Measurements from ENCODE around the gene ANXA11. TPM values are rescaled to one million over a fixed set of nuclear protein-coding genes. Genes with fewer than 3 reads are reported as not detected.

Gene ANXA11
- total RNA-seq, 2 donors from 2014 or later, result 104 to 134 TPM

DNA sequence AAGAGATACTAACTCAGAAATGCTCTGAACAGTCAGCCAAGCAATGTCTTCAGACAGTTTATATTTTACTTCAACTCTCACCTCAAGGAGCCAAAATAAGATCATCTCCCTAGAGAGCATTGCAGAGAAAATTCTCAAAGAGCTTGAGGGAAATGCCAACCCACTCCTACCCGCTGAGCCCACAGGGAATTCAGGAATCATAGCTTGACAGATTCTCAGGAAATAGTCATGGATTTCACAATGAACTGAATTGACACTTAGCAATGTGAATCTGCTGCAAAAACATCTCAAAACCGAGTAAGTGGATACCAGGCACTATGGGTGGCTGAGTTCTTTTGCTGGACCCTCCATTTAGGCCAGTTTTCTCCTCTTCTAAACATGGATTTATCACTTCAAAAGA is 82.6 kb downstream of the ANXA11 start:
- no peaks in the 10 kb centered on the region for H3K9me3 ChIP-seq (ENCODE audit: control insufficient read depth, low read length)
- H3K27me3 ChIP-seq (ENCODE audit: control insufficient read depth, insufficient read depth, low read length, poor library complexity, severe bottlenecking), result no peaks in the 10 kb centered on the region
- no peak overlapping the region for H3K9ac ChIP-seq (ENCODE audit: extremely low read depth, low read length, poor library complexity, severe bottlenecking)
- H3K36me3 ChIP-seq (ENCODE audit: control insufficient read depth, insufficient read depth, low read length), result no peaks in the 10 kb centered on the region
- H3K4me1 ChIP-seq (ENCODE audit: control insufficient read depth, insufficient read depth, low read length), result no peaks in the 10 kb centered on the region
- no peak for DNase-seq
- no peak overlapping the region for H3K4me3 Mint-ChIP-seq
- no peaks in the 10 kb centered on the region for H3K9me3 Mint-ChIP-seq
- no peak overlapping the region for H3K4me3 ChIP-seq (ENCODE audit: low read length)
- H3K36me3 Mint-ChIP-seq (ENCODE audit: low read depth), result no peaks in the 10 kb centered on the region
- H3K27ac ChIP-seq (ENCODE audit: low read depth, low read length), result no peak overlapping the region
- TF ChIP-seq, protein P1, sequence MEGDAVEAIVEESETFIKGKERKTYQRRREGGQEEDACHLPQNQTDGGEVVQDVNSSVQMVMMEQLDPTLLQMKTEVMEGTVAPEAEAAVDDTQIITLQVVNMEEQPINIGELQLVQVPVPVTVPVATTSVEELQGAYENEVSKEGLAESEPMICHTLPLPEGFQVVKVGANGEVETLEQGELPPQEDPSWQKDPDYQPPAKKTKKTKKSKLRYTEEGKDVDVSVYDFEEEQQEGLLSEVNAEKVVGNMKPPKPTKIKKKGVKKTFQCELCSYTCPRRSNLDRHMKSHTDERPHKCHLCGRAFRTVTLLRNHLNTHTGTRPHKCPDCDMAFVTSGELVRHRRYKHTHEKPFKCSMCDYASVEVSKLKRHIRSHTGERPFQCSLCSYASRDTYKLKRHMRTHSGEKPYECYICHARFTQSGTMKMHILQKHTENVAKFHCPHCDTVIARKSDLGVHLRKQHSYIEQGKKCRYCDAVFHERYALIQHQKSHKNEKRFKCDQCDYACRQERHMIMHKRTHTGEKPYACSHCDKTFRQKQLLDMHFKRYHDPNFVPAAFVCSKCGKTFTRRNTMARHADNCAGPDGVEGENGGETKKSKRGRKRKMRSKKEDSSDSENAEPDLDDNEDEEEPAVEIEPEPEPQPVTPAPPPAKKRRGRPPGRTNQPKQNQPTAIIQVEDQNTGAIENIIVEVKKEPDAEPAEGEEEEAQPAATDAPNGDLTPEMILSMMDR (conservative IDR thresholded peaks at IDR 0.05), result no peak
- no peaks in the 10 kb centered on the region for H3K4me1 Mint-ChIP-seq
- WGBS, 2 experiments (ENCODE audit: insufficient coverage in 1 of 2, insufficient read length in 1 of 2), result 88 to 92% methylated on average over 2 of the region's 2 CpGs
- H3K27ac Mint-ChIP-seq, result no peak overlapping the region
- H3K27me3 Mint-ChIP-seq (ENCODE audit: insufficient read depth), result peaks cover 4% of the 10 kb centered on the region

GRCh38 chr10:80122110-80122710 is 83.1 kb downstream of the ANXA11 start:
- no peaks in the 10 kb centered on the region for H3K4me1 Mint-ChIP-seq
- Histone ChIP-seq H3K27ac (ENCODE audit: low read depth, low read length) (no peak overlapping the region), H3K9me3 (ENCODE audit: control insufficient read depth, low read length) (no peaks in the 10 kb centered on the region), H3K36me3 (ENCODE audit: control insufficient read depth, insufficient read depth, low read length) (no peaks in the 10 kb centered on the region), H3K4me1 (ENCODE audit: control insufficient read depth, insufficient read depth, low read length) (no peaks in the 10 kb centered on the region), H3K4me3 (ENCODE audit: low read length) (no peak overlapping the region), H3K9ac (ENCODE audit: extremely low read depth, low read length, poor library complexity, severe bottlenecking) (no peak overlapping the region), H3K27me3 (ENCODE audit: control insufficient read depth, insufficient read depth, low read length, poor library complexity, severe bottlenecking) (no peaks in the 10 kb centered on the region)
- no peaks in the 10 kb centered on the region for H3K36me3 Mint-ChIP-seq (ENCODE audit: low read depth)
- no peaks in the 10 kb centered on the region for H3K9me3 Mint-ChIP-seq
- no peak overlapping the region for H3K4me3 Mint-ChIP-seq
- no peak overlapping the region for H3K27ac Mint-ChIP-seq
- TF ChIP-seq, protein P1 (conservative IDR thresholded peaks at IDR 0.05), result no peak
- DNase-seq, result no peak
- H3K27me3 Mint-ChIP-seq (ENCODE audit: insufficient read depth), result peaks cover 4% of the 10 kb centered on the region

DNA sequence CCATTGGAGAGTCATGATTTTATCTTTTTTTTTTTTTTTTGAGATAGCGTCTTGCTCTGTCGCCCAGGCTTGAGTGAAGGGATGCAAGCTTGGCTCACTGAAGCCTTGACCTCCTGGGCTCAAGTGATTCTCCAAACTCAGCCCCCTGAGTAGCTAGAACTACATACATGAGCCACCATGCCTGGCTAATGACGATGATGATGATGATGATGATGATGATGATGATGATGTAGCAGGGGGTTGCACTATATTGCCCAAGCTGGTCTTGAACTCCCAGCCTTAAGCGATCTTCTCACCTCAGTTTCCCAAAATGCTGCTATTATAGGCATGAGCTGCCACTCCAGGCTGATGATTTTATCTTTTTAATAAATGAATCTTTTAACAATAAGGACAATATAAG is 86.7 kb downstream of the ANXA11 start:
- Histone ChIP-seq H3K36me3 (ENCODE audit: control insufficient read depth, insufficient read depth, low read length) (no peaks in the 10 kb centered on the region), H3K4me1 (ENCODE audit: control insufficient read depth, insufficient read depth, low read length) (no peaks in the 10 kb centered on the region), H3K27me3 (ENCODE audit: control insufficient read depth, insufficient read depth, low read length, poor library complexity, severe bottlenecking) (no peaks in the 10 kb centered on the region), H3K9ac (ENCODE audit: extremely low read depth, low read length, poor library complexity, severe bottlenecking) (no peak overlapping the region), H3K4me3 (ENCODE audit: low read length) (no peak overlapping the region), H3K9me3 (ENCODE audit: control insufficient read depth, low read length) (no peaks in the 10 kb centered on the region), H3K27ac (ENCODE audit: low read depth, low read length) (no peak overlapping the region)
- no peak overlapping the region for H3K27ac Mint-ChIP-seq
- no peaks in the 10 kb centered on the region for H3K4me1 Mint-ChIP-seq
- 70 to 74% methylated on average over 2 to 4 of the region's 4 CpGs for WGBS, 2 experiments (ENCODE audit: insufficient coverage in 1 of 2, insufficient read length in 1 of 2)
- no peak for DNase-seq
- H3K9me3 Mint-ChIP-seq, result no peaks in the 10 kb centered on the region
- TF ChIP-seq, protein P1 (conservative IDR thresholded peaks at IDR 0.05), result no peak
- no peak overlapping the region for H3K4me3 Mint-ChIP-seq
- H3K27me3 Mint-ChIP-seq (ENCODE audit: insufficient read depth), result peaks cover 4% of the 10 kb centered on the region
- no peaks in the 10 kb centered on the region for H3K36me3 Mint-ChIP-seq (ENCODE audit: low read depth)

All from endodermal cell (in vitro differentiated cells).